Lung (tissue), 12 donors: ENCODE results near the gene PTH2R. TPM values are rescaled to one million over a fixed set of nuclear protein-coding genes. Genes with fewer than 3 reads are reported as not detected.

ENCODE experiments used
- ATAC-seq: fragments of 200-7000 bp; cut with Tn5 transposase; one replicate; pipeline ENCODE4 v1.9.1; 2020; ENCODE audit warnings: moderate number of reproducible peaks; ENCODE audit not compliant: insufficient read depth, low FRiP score
- DNase-seq, 3 donors: peaks; one replicate each; pipeline ENCODE4 v3.0.0-alpha.2; 2013 to 2017
- H3K27ac ChIP-seq, 2 donors: one replicate each; pipeline ENCODE4 v1.5.1; 2013; ENCODE audit warnings: mild to moderate bottlenecking in 2 of 2, moderate library complexity in 2 of 2, control low read depth in 1 of 2, inconsistent platforms in 1 of 2, low read depth in 1 of 2, low read length in 1 of 2
- H3K27me3 ChIP-seq, 3 donors: one replicate each; pipeline ENCODE4 v1.5.1; 2013; ENCODE audit warnings: low read length in 2 of 3; ENCODE audit not compliant: control insufficient read depth in 3 of 3, insufficient read depth in 3 of 3
- H3K36me3 ChIP-seq, 4 donors: one replicate each; pipeline ENCODE4 v1.5.1; 2013; ENCODE audit warnings: low read length in 4 of 4, mild to moderate bottlenecking in 1 of 4, moderate library complexity in 1 of 4; ENCODE audit not compliant: control insufficient read depth in 4 of 4, insufficient read depth in 4 of 4
- H3K4me1 ChIP-seq, 5 donors: one replicate each; pipeline ENCODE4 v1.5.1; 2013; ENCODE audit warnings: low read length in 5 of 5, mild to moderate bottlenecking in 2 of 5, moderate library complexity in 1 of 5; ENCODE audit not compliant: control insufficient read depth in 5 of 5, insufficient read depth in 5 of 5
- H3K4me3 ChIP-seq: one replicate; pipeline ENCODE4 v1.5.1; 2013; ENCODE audit warnings: mild to moderate bottlenecking, control low read depth, moderate library complexity
- H3K9ac ChIP-seq, 2 donors: one replicate each; pipeline ENCODE4 v1.5.1; 2013; ENCODE audit warnings: low read length in 2 of 2, control low read depth in 1 of 2; ENCODE audit not compliant: insufficient read depth in 1 of 2
- H3K9me3 ChIP-seq, 4 donors: one replicate each; pipeline ENCODE4 v1.5.1; 2013; ENCODE audit warnings: low read length in 3 of 4, mild to moderate bottlenecking in 1 of 4, moderate library complexity in 1 of 4; ENCODE audit not compliant: control insufficient read depth in 4 of 4, insufficient read depth in 3 of 4
- CTCF ChIP-seq: IDR thresholded peaks from 2 replicates; pipeline ENCODE4 v1.5.1; 2012; ENCODE audit warnings: mild to moderate bottlenecking; ENCODE audit errors: control extremely low read depth, extremely low read depth
- WGBS, 2 donors: extraction: QIAGEN DNeasy Blood & Tissue Kit; methylation state at CpG; one replicate each; pipeline ENCODE4 v1.1.7; 2013; 5-methylcytosine and 5-hydroxymethylcytosine counted together
- polyA plus RNA-seq, 2 donors: library from polyadenylated mRNA; stranded (reverse); fragments of 200-250 nt; gene quantifications; one replicate each; pipeline ENCODE4 v1.2.1, GENCODE V29; 2013
- total RNA-seq, 2 donors: library from RNA; depleted of rRNA in 1 of 2; stranded (reverse); fragments of >200 nt in 1 of 2; gene quantifications; one replicate each; pipeline ENCODE4 v1.2.1, GENCODE V29; 2014 to 2021
- donor health status: control.
- donor health status: control.
- donor health status: Bipolar disorder and iron deficiency.
- donor health status: healthy.
- donor health status: DM: yes; HTN: yes; CAD: no.

The PTH2R gene
- total and polyA plus RNA-seq, 4 donors: 0.11 to 0.25 (median 0.13) TPM

- no peak for TF ChIP-seq CTCF
- ATAC-seq (no peak), DNase-seq (no peak)
- Histone ChIP-seq H3K27ac (no peak overlapping the region), H3K36me3 (peaks cover 0 to 9% (median 6%) of the 10 kb centered on the region in 4 donors), H3K27me3 (no peaks in the 10 kb centered on the region), H3K4me1 (no peaks in the 10 kb centered on the region), H3K9me3 (no peaks in the 10 kb centered on the region), H3K9ac (no peak overlapping the region), H3K4me3 (no peak overlapping the region)
- 45 to 80% methylated on average over 17 of the region's 17 CpGs for WGBS, 2 donors
These were observed 47.0 kb upstream of the PTH2R start for GRCh38 chr2:208359632-208359986.

DNA sequence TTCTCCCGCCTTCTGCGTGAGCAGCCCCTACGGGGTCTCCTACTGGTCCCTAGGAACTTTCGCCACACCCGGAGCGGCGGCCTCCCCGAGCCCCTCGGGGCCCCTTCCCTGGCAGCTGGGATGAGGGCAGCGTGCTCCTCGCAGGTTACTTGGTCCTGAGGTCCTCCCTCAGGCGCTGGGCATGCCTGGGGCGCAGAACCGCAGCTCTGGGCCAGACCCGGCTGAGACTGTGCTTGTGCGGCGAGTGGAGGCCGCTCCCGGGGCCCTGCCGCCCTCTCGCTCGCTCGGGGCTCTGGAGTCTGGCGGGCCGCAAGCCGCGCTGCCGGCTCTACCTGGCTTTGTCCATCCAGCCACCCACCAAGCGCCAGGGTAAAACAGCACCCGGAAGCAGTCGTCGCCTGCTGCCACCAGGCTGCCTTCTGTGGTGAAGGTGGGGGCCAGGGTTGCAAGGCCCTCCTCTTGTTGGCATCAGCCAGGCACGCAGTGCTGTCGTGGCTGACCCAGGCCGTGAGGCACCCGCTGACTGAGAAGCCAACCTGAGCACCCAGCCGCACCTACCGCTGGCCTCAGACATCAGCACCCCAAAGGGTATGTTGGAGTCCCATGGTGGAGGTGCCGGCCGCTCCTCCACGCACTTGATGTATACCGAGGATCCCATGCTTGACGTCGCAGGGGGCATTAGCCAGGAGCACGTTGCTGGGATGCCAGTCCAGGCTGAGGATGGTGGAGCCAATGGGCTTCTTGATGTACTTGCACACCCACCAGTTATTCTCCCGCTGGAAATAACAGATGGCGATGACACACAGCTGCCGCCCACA lies 46.1 kb upstream of the PTH2R start:
- peaks cover 0 to 4% (median 1%) of the 10 kb centered on the region in 4 donors for H3K9me3 ChIP-seq
- WGBS, 2 donors: 94 to 95% methylated on average over 47 to 48 of the region's 48 CpGs
- no peak overlapping the region for H3K4me3 ChIP-seq
- no peaks in the 10 kb centered on the region for H3K4me1 ChIP-seq
- DNase-seq (no peak), ATAC-seq (no peak)
- no peaks in the 10 kb centered on the region for H3K27me3 ChIP-seq
- H3K27ac ChIP-seq: no peak overlapping the region
- TF ChIP-seq CTCF: no peak
- no peak overlapping the region for H3K9ac ChIP-seq
- peaks cover 0 to 5% (median 1%) of the 10 kb centered on the region in 4 donors for H3K36me3 ChIP-seq

GRCh38 chr2:208361077-208361441 lies 45.5 kb upstream of the PTH2R start:
- H3K4me1 ChIP-seq: no peaks in the 10 kb centered on the region
- peaks cover 0 to 4% (median 1%) of the 10 kb centered on the region in 4 donors for H3K9me3 ChIP-seq
- peaks cover 0 to 5% (median 1%) of the 10 kb centered on the region in 4 donors for H3K36me3 ChIP-seq
- no peak for TF ChIP-seq CTCF
- DNase-seq (no peak), ATAC-seq (no peak)
- no peak overlapping the region for H3K9ac ChIP-seq
- no peak overlapping the region for H3K4me3 ChIP-seq
- WGBS, 2 donors: 91 to 95% methylated on average over 9 of the region's 9 CpGs
- no peak overlapping the region for H3K27ac ChIP-seq
- H3K27me3 ChIP-seq: no peaks in the 10 kb centered on the region
